ENCODE results near the gene APOL4.
"Not testable (repeated sequence)": the region's sequence is repeated elsewhere in the genome, so short reads cannot be mapped to it uniquely, and the experiment has no call there.

APOL4 gene

DNA sequence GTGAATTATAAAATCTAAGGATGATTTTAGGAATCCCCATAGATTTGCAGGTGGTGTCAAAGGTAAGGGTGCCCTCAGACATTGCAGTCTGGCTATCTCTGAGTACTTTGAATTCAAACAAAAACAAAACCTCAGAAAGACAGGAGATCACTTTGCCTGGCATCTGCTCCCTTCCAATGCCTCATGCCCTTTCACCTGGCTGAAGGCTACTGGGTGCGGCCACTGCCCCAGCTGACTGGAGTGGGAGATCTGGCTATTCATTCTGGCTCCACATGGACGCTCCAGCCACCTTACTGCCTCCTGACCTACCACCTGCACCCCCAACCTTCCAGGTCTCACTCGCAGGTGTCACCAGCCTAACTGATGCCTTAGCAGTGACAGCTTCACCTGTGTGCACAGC, 28.0 kb upstream of the APOL4 start:
- not testable (repeated sequence) for DNase-seq

DNA sequence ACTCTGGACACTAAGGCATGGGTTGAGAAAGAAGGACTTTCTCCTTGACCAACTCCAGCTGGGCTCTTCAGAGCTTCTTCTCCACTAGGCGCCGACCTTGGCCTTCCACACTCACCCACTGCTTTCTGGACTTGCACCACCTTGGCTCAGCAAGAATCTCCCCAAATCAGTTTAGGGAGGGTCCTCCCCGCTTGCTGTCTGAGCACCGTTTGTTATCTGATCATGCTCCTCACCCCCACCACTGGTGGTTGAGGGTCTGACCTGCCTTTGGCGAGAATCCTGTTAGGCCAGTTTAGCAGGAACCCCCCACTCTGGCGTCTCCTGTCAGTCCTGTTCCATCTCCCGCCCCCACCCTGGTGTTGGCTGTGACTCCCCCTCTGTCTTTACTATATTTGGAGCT, 27.3 kb upstream of the APOL4 start:
- no peak for DNase-seq

DNA sequence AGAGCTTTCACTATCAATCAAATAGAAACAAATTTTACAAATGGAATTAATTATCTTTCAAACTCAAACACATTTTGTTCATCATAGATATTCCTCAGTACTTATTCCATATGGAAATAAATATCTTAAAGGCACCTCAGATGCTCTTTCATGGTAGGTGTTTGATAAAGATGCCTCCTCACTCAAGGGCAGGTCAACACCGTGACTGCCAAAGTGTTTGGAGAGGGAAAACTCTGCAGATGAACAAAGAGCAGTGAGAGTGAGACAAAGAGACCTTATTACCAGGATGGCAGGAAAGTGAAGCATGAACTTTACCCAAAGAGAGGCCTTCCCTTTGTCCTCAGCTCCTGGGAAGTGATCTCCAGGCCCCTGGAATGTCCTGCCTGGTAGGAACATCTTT, 26.8 kb upstream of the APOL4 start:
- not testable (repeated sequence) for DNase-seq

DNA sequence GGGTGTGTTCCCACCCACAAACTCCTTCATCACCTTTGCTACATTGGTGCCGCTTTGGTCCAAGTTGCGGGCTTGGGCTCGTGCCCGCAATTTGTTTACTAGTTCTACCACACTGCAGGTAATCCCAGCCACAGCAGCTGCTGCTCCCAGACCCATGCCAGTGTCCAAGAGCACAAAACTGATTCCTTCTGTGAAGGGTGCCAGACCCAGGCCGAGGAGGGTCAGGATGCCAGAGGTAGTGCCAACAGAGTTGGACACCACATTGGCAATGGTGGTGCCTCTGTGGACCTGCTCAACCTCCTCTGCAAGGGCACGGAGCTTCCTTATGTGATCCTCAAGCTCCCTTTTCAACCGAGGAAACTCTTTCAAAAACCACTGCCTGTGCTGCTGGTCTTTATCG, 26.2 kb upstream of the APOL4 start:
- DNase-seq: no peak

DNA sequence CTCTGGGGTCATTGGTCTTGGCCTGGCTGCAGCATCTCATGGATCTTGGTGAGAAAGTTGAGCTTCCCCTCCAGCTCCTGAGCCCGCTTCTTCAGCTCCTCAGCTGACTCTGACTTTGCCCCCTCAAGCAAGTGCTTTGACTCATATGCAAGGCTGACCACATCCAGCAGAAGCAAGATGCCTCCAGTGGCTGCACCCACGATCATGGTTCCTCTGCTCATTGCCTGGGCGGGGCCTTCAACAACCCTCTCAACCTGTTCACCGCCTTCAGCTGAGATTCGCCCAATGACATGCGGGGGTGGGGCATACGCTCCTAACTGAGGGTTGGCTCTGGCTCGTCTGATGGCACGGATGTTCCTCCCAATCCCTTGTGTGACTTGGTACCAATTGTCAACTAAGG, 25.8 kb upstream of the APOL4 start:
- DNase-seq: no peak

DNA sequence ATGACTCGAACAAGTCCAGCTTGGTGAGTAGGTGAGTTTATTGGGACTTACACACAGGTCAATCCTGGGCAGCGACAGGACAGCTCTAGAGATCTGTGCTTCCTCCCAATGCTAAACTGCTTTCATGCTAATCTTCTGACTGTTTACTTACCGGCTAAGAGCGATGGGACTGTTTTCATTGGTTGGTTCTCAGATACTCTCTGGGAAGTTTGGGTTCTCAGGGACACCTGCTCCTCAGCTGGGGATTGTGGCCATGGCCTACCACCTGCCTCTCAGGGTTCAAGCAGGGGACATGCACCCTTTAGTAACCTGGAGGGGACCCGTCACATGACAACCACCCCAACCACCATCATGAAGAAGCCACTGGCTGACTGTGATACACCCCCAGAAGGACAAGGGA, 24.6 kb upstream of the APOL4 start:
- no peak for DNase-seq

DNA sequence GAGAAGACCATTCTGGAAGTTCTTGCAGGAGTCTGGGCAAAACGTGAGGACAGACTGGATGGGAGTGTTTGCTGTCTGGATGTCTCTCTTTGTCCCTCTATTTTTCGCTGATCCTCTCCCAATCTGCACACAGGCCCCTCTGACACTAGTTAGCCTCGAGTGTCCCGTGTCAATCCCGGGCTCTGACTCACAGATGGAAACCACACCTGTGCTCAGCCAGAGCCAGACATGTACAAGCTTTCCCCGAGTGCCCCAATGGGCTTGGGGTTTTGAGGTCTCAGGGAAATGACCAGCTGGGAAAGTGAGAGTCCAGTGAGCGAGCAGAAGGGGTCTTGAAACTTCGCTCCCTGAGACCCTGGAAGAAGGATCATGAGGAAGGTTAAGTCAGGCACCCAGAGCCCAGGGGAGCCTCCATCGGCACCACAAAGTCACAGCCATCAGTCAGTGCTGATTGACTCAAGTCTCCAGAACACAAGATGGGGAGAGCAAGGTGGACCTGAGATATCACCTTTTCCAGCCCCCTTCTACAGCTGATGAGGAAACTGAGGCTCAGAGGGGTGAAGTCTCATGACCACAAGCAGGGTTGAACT, 23.8 kb upstream of the APOL4 start:
- no peak for DNase-seq

DNA sequence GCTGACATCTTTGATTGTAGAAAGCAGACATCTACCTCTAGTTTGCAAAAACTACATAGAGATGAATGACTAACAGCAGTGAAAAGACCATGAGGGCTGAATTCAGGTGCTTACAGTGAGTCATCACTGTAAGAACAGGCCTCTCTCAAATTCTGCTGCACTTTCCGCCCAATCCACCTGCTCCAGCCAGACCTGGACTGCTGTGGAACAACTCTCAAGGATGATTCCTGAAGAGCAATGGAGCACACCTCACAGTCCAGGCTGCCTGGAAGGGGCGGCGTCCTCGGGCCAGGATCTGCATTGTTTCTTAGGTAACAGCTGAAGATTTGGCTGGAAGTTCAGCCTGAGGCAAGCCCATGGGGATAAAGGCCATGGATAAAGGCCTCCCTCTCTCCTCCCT, 22.6 kb upstream of the APOL4 start:
- no peak for DNase-seq

DNA sequence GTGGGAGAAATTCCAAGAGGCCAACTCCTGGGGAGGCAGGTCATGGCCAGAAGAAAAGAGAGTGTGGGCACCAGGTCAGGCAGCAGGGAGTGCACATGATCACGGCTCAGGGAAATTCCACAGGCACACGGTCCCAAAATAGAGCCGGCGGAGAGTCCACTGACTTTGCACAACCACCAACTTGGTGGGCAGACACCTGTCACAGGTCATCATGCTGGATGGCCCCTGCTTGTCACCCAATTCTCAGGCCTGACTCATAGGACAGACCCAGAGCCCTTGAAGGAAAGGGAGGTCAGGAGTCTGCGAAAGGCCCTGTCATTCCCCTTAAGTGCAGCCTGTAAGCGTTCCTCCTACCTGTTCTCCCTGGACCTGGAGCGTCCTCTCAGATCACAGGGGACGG, 21.9 kb upstream of the APOL4 start:
- DNase-seq: no peak

DNA sequence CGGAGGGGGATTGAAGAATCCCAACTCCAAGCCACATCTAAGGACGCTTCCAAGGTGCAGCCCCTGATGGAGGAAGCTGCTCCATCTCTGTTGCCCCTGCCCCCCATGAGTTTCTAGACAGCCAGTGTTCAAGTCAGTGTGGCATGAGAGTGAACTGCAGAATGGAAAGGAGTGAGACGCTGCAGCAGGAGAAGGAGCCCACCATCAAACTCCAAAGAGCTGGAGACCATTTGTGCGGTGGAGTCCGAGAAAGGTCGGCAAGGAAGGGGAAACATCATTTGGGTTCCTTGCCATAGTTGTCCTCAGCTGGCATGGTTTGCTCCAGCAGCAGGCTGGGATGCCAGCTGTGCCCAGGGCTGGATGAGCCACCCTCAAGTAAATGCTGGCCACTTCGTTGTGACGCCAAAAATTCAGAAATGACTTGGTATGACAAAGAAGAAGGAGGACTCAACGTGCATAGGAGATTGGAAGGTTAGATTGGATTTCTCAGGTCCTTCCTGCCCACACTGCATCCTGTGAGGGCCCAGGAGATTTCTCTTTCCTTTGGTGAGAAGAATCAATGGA, 21.4 kb upstream of the APOL4 start:
- no peak for DNase-seq

DNA sequence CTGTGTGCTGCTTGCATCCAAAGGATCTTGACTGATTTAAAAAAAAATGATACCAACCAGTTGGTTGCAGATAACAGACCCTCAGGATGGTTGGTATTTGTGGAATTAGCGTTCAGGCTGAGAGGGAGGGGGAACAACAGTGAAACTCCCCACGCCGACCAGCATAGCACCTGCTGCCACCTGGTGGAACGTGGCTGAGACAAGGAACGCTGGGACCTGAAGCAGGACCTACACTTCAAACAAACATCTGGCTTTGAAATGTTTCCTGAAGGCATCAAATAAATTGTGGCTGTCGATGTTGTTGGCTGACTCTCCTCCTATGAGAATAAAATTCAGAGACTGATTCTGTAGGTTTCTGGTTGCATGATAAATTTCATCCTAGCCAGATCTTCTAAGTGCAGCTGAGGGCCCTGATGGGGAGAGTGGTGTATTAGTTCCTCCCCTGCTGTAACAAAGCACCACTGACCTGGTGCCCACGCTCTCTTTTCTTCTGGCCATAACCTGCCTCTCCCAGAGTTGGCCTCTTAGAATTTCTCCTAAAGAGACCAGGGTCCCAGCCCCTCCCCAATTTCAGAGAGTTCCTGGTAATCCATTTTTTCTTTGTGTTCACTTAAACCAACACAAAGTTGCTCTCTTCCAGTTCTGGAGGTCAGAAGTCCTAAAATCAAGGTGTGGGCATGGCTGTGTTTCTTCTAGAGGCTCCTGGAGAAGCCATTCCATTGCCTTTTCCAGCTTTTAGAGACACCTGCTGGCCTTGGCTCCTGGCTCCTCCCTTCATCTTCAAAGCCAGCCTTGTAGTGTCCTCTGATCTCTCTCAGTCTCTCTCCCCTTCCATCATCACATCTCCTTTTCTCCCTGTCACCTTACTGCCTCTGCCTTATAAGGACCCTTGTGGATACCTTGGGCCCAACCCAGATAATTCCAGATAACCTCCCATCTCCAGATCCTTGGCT, 20.5 kb upstream of the APOL4 start:
- peak; percentile 46 to 48 for DNase-seq

DNA sequence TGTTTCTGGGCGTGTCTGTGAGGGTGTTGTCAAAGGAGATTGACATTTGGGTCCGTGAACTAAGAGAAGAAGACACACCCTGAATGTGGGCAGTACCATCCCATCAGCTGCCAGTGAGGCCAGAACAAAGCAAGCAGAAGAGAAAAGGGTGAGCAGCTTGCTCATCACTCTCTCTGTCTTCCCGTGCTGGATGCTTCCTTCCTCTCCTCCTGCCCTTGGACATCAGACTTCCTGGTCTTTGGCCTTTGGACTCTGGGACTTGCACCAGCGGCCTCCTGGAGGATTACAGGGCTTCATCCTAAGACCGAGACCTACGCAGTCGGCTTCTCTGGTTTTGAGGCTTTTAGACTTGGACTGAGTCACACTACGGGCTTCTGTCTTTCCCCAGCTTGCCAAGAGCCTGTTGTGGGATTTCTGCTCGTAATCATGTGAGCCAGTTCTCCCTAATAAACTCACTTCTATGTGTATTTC, 18.9 kb upstream of the APOL4 start:
- DNase-seq: no peak

DNA sequence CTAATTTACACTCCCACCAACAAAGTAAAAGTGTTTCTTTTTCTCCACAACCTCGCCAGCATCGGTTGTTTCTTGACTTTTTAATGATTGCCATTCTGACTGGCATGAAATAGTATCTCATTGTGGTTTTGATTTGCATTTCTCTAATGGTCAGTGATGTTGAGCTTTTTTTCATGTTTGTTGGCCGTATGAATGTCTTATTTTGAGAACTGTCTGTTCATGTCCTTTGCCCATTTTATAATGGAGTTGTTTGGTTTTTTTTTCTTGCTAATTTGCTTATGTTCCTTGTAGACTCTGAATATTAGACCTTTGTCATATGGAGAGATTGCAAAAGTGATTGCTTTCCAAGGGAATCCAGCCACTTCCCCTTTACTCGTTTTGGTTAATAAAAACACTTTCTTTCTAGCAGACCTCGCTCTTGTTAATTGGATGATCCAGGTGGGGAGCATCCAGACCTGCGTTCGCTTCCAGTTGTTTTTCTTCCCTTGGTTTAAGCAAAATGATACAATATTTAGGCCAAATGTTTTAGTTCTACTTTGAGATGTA, 17.1 kb upstream of the APOL4 start:
- DNase-seq: no peak

DNA sequence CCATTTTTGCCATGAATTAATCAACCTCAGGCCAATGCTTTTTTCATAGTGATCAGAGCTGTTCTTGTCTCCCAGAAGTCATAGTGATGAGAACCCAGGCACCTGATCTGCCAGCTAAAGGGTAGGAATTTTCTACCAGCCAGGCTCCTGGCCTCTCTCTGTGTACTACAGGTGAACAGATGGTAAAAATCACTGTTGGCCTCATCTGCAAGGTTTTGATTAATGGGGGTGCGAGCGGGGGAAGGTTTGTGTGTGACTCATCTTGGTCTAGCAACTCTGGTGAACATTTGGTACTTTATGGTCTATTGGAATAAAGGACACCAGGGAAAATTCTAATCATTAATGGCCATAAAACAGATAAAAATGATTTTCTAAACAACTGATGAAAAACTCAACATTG, 14.4 kb upstream of the APOL4 start:
- no peak for DNase-seq

DNA sequence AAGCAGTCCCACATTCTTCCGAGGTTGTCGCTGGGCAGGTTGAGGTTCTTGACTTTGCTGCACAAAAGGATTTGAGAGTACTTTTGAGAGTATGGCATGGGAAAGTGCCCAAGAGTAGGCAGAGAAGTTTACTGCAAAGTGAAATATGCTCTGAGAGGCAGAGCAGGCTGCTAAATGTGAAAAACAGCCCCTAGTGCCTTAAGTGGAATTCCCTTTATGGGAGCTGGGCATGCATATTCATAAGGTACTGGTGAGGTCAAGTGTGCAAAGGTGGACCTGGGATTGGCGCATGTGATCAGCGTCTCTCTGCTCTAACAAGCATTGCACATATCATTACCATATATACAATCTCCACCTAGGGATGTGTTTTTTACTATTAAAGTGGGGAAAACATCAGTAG, 12.0 kb upstream of the APOL4 start:
- no peak for DNase-seq

DNA sequence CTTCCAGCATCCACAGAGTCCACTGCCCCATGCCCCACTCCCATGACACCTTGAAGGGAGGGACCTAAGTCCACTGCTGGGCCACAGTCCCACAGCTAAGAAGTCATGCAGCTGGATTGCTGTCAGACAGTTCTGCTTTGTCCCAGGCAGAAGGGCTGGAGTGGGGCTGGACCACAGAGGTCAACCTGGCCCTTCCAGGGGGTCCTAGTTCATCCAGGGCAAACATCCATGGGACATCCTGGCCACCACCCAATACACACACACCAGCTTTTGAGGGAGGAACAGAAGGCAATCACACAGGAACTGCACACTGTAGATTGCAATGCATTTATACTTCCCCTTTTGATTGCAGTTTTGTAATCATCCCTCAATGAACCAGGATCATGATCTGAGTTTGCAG, 11.3 kb upstream of the APOL4 start:
- no peak for DNase-seq

DNA sequence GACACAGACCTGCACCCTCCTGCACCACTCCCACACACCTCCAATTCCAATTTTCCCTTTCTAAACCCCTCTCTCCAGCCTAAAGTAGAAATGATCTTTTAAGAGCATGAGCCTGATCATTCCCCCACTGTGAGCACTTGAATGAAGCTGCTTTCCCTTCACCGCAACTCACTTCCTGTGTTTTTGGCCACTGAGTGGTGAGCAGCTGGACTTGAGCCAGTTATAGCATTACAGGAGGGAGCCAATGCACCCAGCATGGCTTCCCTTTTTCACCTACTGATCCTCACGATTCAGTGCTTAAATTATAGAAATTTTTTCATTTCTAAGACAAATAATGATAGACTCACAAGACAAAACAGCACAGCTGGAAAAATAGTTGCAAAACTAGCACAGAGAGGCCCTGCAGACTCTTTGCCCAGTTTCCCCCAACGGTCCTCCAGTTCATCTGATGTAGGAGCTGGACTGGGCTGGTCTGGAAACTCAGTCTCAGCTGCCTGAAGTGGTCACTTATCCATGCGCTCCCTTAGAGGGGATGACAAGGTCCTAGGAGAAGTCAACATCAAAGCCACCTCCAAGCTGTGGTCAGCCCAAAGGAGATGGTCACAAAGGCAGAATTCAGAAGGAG, 9.7 kb upstream of the APOL4 start:
- DNase-seq: peak in 1 of 2 donors; percentile 12

DNA sequence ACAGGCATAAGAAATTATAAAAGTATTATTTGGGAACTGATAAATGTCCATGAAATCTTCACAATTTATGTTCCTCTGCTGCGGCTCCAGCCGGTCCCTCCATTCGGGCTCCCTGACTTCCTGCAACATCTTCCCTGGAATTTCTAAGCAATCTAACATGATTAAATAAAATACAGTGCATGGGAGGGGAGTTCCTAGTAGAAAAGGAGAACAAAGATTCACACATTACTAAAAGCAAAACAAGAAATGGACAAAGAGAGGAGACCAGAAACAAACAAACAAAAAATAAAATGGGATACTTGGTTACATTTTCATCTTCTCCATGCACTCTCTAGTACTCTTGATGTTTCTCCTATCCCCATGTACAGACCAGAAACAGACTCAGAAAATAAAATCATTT, 8.6 kb upstream of the APOL4 start:
- DNase-seq: no peak

DNA sequence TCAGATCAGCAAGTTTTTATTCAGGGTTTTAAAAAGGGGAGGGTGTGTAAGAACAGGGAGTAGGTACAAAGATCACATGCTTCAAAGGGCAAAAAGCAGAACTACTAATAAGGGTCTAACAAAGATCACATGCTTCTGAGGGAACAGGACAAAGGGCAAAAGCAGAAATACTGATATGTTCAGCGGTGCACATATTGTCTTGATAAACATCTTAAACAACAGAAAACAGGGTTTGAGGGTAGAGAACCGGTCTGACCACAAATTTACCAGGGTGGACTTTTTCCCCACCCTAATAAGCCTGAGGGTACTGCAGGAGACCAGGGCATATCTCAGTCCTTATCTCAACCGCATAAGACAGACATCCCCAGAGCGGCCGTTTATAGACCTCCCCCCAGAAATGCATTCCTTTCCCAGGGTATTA, 7.9 kb upstream of the APOL4 start:
- not testable (repeated sequence) for DNase-seq

DNA sequence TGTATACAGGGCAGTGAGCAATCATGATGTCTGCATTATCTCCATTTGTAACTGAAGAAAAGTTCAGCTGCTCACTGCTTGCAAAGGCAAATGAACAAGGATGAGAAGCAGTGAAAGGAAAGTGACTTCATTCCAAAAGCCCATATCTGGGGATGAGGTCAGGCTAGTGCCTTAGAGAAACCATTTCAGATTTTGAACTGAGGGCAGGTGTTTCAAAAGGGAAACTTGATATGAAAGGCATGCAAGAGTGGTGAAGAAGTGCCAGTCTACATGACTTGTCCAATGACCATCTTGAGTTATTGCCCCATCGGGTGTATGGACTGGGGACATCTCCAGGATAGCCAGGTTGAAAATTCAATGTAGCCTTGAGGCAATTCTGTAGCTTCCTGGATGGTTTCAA, 7.3 kb upstream of the APOL4 start:
- no peak for DNase-seq

DNA sequence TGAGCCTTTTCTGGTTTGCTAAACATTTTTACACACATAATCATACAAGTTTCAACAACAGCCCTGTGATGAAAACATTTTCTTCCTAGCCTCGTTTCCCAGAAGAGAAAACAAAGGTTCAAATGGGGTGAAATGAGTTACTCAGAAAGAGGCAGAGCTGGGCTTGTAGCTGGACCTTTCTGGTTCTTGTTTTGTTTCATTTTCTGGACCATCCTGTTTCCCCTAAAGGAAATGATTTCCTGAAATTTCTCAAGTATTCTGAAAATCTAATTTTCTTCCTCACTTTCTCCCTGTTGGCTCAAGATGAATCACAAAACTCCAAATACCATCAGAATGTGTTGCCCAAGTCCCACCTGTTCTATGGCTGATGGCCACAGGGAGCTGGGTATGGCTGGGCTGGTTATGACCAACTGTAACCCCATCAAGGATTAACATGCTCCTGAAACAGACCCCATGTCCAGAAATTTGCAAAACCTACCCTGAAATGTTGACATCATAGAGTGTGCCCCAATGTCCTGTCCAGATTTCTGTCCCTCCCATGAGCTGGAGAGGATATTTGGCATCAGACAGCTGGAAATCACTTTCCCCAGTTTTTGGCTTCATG, 6.7 kb upstream of the APOL4 start:
- DNase-seq: no peak

DNA sequence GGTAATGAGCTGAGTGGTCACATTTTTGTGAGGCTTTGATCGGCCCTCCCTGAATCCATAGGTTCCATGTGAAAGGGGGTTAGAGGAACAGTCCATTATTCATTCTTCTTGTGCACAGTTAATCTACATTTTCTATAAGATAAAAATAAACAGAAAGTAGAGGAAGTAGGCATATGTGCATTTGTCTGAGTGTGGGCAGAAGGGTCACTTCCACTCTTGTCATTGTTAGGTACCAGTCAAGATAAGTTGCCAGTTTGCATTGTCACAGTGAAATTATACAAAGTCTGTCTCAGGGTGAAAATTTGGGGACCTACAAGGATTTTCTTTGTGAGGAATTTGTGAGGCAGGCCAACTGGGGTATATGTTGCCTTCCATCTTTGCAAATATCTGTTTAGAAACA, 4.6 kb upstream of the APOL4 start:
- no peak for DNase-seq

DNA sequence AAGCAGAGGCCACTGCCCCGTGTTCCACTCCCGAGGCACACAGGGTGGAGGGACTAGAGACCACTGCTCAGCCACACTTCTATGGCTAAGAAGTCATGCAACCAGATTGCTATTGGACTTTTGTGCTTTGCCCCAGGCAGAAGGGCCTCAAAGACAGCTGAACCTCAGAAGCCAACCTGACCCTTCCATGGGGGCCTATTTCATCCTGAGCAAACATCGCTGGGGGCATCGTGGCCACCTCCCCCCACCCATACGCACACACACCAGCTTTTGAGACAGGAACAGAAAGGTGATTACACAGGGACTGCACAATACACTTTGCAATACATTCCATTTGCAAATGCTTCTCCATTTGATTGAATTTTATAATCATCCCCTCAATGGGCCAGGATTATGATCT, 4.0 kb upstream of the APOL4 start:
- DNase-seq: not testable (repeated sequence)
